ENCODE results near the gene SEMA5A. TPM values are rescaled to one million over a fixed set of nuclear protein-coding genes. Genes with fewer than 3 reads are reported as not detected.

SEMA5A gene
- total RNA-seq, 1 donor from 2014 or later = 13.8 TPM

- Mint-ChIP-seq H3K4me3 (ENCODE audit: unreplicated experiment) (no peak overlapping the region), H3K9me3 (ENCODE audit: unreplicated experiment) (peaks cover 4% of the 10 kb centered on the region), H3K27me3 (ENCODE audit: low read depth, unreplicated experiment) (no peaks in the 10 kb centered on the region), H3K4me1 (ENCODE audit: low read depth, unreplicated experiment) (peaks cover 26% of the 10 kb centered on the region), H3K27ac (ENCODE audit: unreplicated experiment) (no peak overlapping the region), H3K36me3 (ENCODE audit: low read depth, unreplicated experiment) (no peaks in the 10 kb centered on the region)
- Histone ChIP-seq H3K9ac (ENCODE audit: low read length) (no peak overlapping the region), H4K20me1 (ENCODE audit: insufficient read depth, low read length) (peaks cover 4% of the 10 kb centered on the region), H2AFZ (ENCODE audit: low read depth, low read length) (no peak overlapping the region), H3K9me3 (ENCODE audit: insufficient read depth, low read depth, low read length) (no peaks in the 10 kb centered on the region), H3K27ac (ENCODE audit: low read depth, low read length) (no peak overlapping the region), H3K36me3 (ENCODE audit: insufficient read depth, low read length) (no peaks in the 10 kb centered on the region), H3K27me3 (ENCODE audit: insufficient read depth, low read length) (no peaks in the 10 kb centered on the region), H3K4me3 (ENCODE audit: insufficient read depth, low read depth, low read length) (no peak overlapping the region), H3K79me2 (ENCODE audit: insufficient read depth, low read length) (no peaks in the 10 kb centered on the region), H3K4me2 (ENCODE audit: low read length) (no peak overlapping the region), H3K4me1 (ENCODE audit: insufficient read depth, low read length) (peaks cover 14% of the 10 kb centered on the region)
- TF ChIP-seq EZH2 (IDR thresholded peaks at IDR 0.05; ENCODE audit: insufficient read depth, low read length) = no peak
- TF ChIP-seq, protein P1, sequence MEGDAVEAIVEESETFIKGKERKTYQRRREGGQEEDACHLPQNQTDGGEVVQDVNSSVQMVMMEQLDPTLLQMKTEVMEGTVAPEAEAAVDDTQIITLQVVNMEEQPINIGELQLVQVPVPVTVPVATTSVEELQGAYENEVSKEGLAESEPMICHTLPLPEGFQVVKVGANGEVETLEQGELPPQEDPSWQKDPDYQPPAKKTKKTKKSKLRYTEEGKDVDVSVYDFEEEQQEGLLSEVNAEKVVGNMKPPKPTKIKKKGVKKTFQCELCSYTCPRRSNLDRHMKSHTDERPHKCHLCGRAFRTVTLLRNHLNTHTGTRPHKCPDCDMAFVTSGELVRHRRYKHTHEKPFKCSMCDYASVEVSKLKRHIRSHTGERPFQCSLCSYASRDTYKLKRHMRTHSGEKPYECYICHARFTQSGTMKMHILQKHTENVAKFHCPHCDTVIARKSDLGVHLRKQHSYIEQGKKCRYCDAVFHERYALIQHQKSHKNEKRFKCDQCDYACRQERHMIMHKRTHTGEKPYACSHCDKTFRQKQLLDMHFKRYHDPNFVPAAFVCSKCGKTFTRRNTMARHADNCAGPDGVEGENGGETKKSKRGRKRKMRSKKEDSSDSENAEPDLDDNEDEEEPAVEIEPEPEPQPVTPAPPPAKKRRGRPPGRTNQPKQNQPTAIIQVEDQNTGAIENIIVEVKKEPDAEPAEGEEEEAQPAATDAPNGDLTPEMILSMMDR (IDR thresholded peaks at IDR 0.05; ENCODE audit: insufficient read depth, low read depth, low read length) = no peak
- FAIRE-seq (no peak), DNase-seq (ENCODE audit: low read depth) (no peak)
Observed at GRCh38 chr5:9470410-9470809, 75.5 kb downstream of the SEMA5A start.

- Histone ChIP-seq H3K79me2 (ENCODE audit: insufficient read depth, low read length) (no peaks in the 10 kb centered on the region), H3K9ac (ENCODE audit: low read length) (peak overlapping the region; percentile 57), H3K9me3 (ENCODE audit: insufficient read depth, low read depth, low read length) (no peaks in the 10 kb centered on the region), H3K4me3 (ENCODE audit: insufficient read depth, low read depth, low read length) (peak overlapping the region; percentile 29), H2AFZ (ENCODE audit: low read depth, low read length) (no peak overlapping the region), H4K20me1 (ENCODE audit: insufficient read depth, low read length) (peaks cover 4% of the 10 kb centered on the region), H3K27ac (ENCODE audit: low read depth, low read length) (peak overlapping the region; percentile 58), H3K27me3 (ENCODE audit: insufficient read depth, low read length) (no peaks in the 10 kb centered on the region), H3K4me2 (ENCODE audit: low read length) (peak overlapping the region; percentile 69), H3K36me3 (ENCODE audit: insufficient read depth, low read length) (no peaks in the 10 kb centered on the region), H3K4me1 (ENCODE audit: insufficient read depth, low read length) (peaks cover 14% of the 10 kb centered on the region)
- peaks cover 22% of the 10 kb centered on the region for H3K4me1 Mint-ChIP-seq (ENCODE audit: low read depth, unreplicated experiment)
- TF ChIP-seq EZH2 (IDR thresholded peaks at IDR 0.05; ENCODE audit: insufficient read depth, low read length) = no peak
- TF ChIP-seq, protein P1 (IDR thresholded peaks at IDR 0.05; ENCODE audit: insufficient read depth, low read depth, low read length) = no peak
- H3K36me3 Mint-ChIP-seq (ENCODE audit: low read depth, unreplicated experiment) = no peaks in the 10 kb centered on the region
- DNase-seq (ENCODE audit: low read depth) = peak; percentile 95
- FAIRE-seq = peak; percentile 88
- H3K27ac Mint-ChIP-seq (ENCODE audit: unreplicated experiment) = peak overlapping the region; percentile 82
- no peaks in the 10 kb centered on the region for H3K9me3 Mint-ChIP-seq (ENCODE audit: unreplicated experiment)
- H3K27me3 Mint-ChIP-seq (ENCODE audit: low read depth, unreplicated experiment) = no peaks in the 10 kb centered on the region
- H3K4me3 Mint-ChIP-seq (ENCODE audit: unreplicated experiment) = no peak overlapping the region
Observed at GRCh38 chr5:9468060-9468388, 77.9 kb downstream of the SEMA5A start.

GRCh38 chr5:9467199-9468059 is 78.4 kb downstream of the SEMA5A start:
- peak overlapping the region; percentile 82 for H3K27ac Mint-ChIP-seq (ENCODE audit: unreplicated experiment)
- Histone ChIP-seq H3K4me1 (ENCODE audit: insufficient read depth, low read length) (peaks cover 14% of the 10 kb centered on the region), H2AFZ (ENCODE audit: low read depth, low read length) (peak overlapping the region; percentile 38), H3K4me3 (ENCODE audit: insufficient read depth, low read depth, low read length) (no peak overlapping the region), H3K79me2 (ENCODE audit: insufficient read depth, low read length) (no peaks in the 10 kb centered on the region), H3K4me2 (ENCODE audit: low read length) (peak overlapping the region; percentile 69), H4K20me1 (ENCODE audit: insufficient read depth, low read length) (peaks cover 4% of the 10 kb centered on the region), H3K27me3 (ENCODE audit: insufficient read depth, low read length) (no peaks in the 10 kb centered on the region), H3K9ac (ENCODE audit: low read length) (peak overlapping the region; percentile 39), H3K27ac (ENCODE audit: low read depth, low read length) (peak overlapping the region; percentile 58), H3K36me3 (ENCODE audit: insufficient read depth, low read length) (no peaks in the 10 kb centered on the region), H3K9me3 (ENCODE audit: insufficient read depth, low read depth, low read length) (no peaks in the 10 kb centered on the region)
- no peak overlapping the region for H3K4me3 Mint-ChIP-seq (ENCODE audit: unreplicated experiment)
- H3K27me3 Mint-ChIP-seq (ENCODE audit: low read depth, unreplicated experiment) = no peaks in the 10 kb centered on the region
- no peaks in the 10 kb centered on the region for H3K9me3 Mint-ChIP-seq (ENCODE audit: unreplicated experiment)
- TF ChIP-seq EZH2 (IDR thresholded peaks at IDR 0.05; ENCODE audit: insufficient read depth, low read length) = no peak
- TF ChIP-seq, protein P1 (IDR thresholded peaks at IDR 0.05; ENCODE audit: insufficient read depth, low read depth, low read length) = no peak
- no peak for FAIRE-seq
- no peaks in the 10 kb centered on the region for H3K36me3 Mint-ChIP-seq (ENCODE audit: low read depth, unreplicated experiment)
- DNase-seq (ENCODE audit: low read depth) = no peak
- H3K4me1 Mint-ChIP-seq (ENCODE audit: low read depth, unreplicated experiment) = peaks cover 22% of the 10 kb centered on the region

All from astrocyte (in vitro differentiated cells and primary cell).